Tongue (tissue), 2 donors: ENCODE measurements around the gene KIF4B. TPM values are rescaled to one million over a fixed set of nuclear protein-coding genes. Genes with fewer than 3 reads are reported as not detected.

Experiments used
- DNase-seq: peaks from one replicate; pipeline ENCODE4 v3.0.0-alpha.2; 2015
- total RNA-seq: library from RNA; depleted of rRNA; stranded (reverse); fragments of >200 nt; gene quantifications from one replicate; pipeline ENCODE4 v1.2.3, GENCODE V29; 2014

KIF4B gene
- total RNA-seq, 1 donor from 2014 or later: 0.10 TPM

- DNase-seq: no peak
Observed at GRCh38 chr5:155057626-155058025, 44.1 kb downstream of the KIF4B start.

GRCh38 chr5:155064580-155064979, 51.0 kb downstream of the KIF4B start:
- DNase-seq: no peak

- no peak for DNase-seq
Observed at GRCh38 chr5:155066886-155067595, 53.5 kb downstream of the KIF4B start.

Other genes with a start within 250 kb of the KIF4B start
- 18.9 TPM for gene FAXDC2, start 163.2 kb upstream of the KIF4B start, total RNA-seq
- gene CNOT8, start 155.1 kb upstream of the KIF4B start, total RNA-seq: 67.3 TPM
- 23.9 TPM for gene GEMIN5, start 75.5 kb upstream of the KIF4B start, total RNA-seq
- 20.8 TPM for gene MRPL22, start 72.7 kb upstream of the KIF4B start, total RNA-seq